Testis (tissue), 2 donors: ENCODE results near the gene NTN4.

ENCODE experiments used
- POLR2A ChIP-seq: fragments of 450-650 bp; IDR thresholded peaks from one replicate; pipeline ENCODE4 v1.6.1; 2017; ENCODE audit warnings: antibody characterized with exemption, mild to moderate bottlenecking, moderate library complexity
- TF ChIP-seq, protein P1 (sequence below), 3 experiments: fragments of 450-650 bp in 2 of 3; fragments of 200-600 bp in 1 of 3; sonication (generic) in 1 of 3; IDR thresholded peaks; one replicate each; pipeline ENCODE4 v1.5.1; 2016 to 2019; ENCODE audit warnings: antibody characterized with exemption in 3 of 3, mild to moderate bottlenecking in 2 of 3, moderate library complexity in 1 of 3

DNA sequence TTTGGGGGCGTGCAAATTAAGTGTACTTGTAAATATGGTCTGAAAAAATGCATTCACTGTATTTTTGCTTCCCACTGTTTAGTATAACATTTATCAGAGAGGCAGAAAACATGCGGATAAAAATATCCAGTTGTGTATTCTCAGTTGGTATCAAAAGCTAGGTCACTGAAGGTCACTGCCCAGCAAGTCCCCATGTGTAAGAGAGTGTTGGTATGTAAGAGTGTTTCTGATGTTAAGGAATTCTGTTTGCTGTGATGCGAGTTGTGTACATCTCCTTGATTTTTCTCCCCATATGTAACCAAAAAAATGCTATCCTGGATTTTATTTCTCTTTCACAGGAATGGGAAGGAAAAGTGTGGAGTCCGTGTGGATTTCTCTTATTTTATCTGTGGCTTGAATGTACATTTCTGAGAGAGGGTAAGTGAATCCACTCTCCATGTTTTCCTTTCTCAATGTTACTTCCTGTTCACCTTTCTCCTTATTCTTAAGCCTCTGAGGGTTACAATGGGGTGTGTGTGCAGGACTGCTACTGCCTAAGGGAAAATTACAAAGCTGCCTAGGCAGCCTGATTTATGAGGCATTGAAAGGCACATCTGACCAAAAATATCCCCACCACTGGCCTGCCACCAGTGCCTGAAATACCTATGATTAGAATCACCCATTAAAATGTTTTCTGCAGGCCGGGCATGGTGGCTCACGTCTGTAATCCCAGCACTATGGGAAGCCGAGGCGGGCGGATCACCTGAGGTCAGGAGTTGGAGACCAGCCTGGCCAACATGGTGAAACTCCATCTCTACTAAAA lies 141.4 kb downstream of the NTN4 start:
- TF ChIP-seq, protein P1, sequence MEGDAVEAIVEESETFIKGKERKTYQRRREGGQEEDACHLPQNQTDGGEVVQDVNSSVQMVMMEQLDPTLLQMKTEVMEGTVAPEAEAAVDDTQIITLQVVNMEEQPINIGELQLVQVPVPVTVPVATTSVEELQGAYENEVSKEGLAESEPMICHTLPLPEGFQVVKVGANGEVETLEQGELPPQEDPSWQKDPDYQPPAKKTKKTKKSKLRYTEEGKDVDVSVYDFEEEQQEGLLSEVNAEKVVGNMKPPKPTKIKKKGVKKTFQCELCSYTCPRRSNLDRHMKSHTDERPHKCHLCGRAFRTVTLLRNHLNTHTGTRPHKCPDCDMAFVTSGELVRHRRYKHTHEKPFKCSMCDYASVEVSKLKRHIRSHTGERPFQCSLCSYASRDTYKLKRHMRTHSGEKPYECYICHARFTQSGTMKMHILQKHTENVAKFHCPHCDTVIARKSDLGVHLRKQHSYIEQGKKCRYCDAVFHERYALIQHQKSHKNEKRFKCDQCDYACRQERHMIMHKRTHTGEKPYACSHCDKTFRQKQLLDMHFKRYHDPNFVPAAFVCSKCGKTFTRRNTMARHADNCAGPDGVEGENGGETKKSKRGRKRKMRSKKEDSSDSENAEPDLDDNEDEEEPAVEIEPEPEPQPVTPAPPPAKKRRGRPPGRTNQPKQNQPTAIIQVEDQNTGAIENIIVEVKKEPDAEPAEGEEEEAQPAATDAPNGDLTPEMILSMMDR (IDR thresholded peaks at IDR 0.05) = no peak
- no peak for TF ChIP-seq POLR2A
